Measurements from ENCODE around the gene SLC4A1.

The SLC4A1 gene

DNA sequence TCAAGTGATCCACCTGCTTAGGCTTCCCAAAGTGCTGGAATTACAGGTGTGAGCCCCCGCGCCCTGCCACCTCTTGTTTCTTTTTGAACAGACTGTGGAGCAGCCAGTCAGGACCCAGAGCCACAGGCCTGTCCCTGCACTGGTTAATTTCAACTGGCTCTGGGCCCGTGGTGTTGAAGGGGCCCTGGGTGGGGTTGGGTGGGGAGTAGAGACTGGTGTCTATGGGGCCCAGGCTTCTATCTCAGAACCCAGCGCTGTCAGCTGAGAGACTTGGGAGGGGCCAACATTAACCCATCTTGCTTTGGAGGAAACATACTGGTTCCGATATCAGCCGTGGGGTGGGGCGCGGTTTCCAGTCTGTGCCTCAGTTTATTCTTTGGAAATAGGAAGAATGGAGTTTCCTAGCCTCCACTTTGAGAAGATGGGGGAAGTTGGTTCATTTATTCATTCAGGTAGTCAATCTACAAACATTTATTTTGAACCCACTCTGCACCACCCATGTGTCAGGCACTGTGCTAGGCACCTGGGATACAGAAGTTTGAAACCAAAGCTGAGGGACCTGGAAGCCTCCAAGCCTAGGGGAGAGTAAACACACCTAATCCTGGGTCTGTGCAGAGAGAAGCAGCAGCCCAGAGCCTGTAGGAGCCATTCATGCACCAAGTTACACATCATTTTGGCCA, 15.5 kb upstream of the SLC4A1 start:
- DNase-seq: no peak

DNA sequence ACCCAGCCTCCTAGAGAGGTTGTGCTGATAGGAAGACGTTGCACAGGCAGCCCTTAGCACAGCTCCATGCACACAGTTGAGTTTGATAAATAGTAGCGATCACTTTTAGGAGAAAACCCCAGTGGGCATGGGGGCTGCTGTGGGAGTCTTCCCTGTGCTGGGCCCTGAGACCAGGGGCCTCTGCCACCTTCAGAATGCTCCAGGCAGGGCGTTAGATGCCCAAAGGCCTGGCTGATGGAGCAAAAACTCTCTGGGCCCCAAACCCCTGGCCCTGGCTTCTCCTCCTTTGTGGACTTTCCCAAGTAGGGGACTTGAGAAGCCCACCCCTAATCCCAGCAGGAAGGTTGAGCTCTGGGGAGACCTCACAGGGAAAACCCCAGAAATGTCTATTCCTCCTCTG, 14.3 kb upstream of the SLC4A1 start:
- DNase-seq: no peak

DNA sequence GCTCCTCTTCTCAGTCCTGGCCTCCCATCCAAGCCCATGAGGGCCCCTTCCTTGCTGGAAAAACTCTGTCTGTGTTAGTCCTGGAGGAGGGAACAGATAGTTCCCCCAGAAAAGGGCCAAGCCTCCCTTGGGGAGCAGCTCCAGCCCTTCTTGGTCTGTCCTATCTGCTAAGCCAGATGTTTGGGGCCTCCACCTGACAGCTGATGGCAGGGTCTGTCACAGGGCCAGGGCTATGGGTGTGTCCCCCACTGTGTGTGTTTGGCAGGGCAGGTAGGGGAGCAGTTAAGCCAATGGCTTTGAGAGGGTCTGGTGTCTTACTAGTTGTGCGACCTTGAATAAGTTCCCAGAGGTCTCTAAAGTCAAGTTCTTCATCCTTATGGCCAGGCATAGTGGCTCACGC, 13.6 kb upstream of the SLC4A1 start:
- DNase-seq: no peak

DNA sequence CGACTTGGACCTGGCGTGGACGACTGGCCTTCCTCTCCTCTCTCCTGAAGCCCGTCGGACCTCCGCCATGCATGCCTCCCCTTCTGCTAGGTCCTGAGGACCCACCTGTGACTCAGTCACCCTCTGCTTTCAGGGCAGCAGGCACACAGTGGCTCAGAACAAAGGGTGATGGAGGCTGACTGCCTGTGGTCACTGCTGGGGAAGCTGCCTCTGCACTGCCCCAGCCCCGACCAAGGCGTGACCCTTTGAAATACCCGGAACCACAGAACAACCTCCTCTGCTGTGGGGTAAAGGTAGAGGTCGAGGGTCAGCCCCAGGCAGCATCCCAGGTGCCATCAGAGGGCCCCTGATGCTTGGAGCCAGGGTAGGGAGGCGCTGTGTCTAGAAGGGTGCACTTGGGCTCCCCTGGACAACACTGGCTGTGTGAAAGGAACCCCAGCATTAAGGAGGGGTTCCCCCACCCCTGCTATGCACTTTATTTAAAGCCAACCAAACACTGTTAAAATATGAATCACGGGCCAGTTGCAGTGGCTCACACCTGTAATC, 12.5 kb upstream of the SLC4A1 start:
- DNase-seq: no peak

DNA sequence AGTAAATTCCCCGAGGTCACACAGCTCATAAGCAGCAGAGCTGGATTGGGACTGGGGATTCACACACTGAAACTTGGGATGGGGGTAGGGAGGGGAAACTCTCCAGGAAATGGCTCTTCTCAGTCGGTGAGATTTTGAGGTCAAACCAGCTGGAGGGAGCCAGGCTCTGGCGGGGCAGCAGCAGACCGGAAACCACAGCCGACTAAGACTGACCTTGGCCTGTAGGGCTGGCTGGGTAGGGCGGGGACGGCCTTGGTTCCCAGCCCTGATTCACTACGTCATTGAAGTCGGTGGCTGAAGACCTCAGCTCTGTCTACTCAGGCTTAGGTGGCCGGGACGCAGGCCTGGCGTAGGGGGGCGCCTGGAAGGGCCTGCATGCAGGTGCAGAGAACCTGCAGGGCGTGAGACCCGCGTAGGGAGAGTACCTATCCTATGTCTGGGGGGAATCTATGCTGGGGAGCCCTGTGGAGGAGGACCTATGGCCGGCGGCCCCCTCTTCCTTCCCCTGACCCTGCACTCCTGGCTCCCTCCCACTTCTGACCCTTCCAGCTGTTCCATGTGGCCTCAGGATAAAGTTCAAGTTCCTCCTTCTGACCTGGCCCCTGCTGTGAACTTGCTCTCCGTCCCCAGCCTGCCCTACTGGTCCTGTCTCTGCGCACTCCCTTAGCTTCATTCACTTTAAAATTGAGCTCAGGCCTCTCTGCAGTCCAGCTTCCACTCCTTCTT, 11.9 kb upstream of the SLC4A1 start:
- DNase-seq: peak; percentile 63

DNA sequence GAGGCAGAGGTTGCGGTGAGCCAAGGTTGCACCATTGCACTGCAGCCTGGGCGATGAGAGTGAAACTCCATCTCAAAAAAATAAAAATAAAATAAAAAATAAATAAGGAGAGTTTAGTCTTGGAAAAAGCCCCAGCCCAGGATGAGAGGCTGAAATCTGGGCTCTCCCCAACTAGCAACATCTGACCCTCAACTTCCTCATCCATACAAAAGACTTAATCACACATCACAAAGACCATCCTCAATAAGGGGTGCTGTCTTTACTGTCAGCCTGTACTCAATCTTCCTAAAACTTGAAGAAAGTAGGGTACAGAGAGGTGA, 11.4 kb upstream of the SLC4A1 start:
- no peak for DNase-seq

DNA sequence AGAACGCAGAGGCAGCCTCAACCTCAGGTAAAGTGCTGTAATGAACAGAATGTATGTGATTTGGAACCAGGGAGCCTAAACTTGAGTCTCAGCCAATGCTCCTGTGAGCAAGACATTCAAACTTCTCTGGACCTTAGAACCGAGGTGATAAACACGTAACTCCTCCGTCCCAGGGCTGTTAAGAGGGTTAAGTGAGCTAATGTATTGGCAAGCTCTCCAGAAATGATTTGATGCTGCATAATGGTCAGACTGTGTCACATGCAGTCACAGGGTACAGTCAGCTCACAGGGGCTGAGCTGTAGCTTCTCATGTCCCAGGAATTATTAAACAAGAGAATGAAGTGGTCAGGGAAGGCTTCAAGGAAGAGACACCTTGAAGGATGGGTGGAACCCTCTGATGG, 10.0 kb upstream of the SLC4A1 start:
- DNase-seq: peak; percentile 4

DNA sequence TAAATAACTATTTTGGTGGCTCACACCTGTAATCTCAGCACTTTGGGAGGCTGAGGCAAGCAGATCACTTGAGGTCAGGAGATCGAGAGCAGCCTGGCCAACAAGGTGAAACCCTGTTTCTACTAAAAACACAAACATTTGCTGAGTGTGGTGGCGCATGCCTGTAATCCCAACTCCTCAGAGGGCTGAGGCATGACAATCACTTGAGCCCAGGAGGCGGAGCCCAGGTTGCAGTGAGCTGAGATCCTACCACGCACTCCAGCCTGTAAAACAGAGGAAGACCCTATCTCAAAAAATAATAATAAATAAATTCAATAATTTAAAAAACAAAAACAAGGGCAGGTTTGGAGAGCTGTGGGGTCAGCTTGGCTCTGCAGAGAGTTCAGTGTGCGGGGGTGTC, 5.7 kb upstream of the SLC4A1 start:
- no peak for DNase-seq

DNA sequence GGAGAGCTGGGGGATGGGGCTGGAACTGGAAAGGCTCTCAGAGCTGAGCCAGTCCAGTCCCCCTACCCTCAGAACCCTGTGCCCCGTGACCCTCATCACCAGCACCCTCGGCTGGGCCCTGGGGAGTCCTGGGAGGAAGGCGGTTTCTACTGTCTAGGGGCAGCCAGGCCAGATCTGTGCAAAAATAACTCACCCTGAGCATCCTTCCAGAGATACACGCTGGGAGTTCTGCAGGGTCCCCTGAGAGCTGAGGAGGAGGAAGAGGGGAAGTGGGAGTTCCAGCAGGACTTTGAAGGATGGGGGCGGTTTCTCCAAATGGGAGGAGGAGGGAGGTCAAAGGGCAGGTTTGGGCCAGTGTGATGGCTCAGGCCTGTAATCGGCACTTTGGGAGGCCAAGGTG, 5.0 kb upstream of the SLC4A1 start:
- DNase-seq: no peak

DNA sequence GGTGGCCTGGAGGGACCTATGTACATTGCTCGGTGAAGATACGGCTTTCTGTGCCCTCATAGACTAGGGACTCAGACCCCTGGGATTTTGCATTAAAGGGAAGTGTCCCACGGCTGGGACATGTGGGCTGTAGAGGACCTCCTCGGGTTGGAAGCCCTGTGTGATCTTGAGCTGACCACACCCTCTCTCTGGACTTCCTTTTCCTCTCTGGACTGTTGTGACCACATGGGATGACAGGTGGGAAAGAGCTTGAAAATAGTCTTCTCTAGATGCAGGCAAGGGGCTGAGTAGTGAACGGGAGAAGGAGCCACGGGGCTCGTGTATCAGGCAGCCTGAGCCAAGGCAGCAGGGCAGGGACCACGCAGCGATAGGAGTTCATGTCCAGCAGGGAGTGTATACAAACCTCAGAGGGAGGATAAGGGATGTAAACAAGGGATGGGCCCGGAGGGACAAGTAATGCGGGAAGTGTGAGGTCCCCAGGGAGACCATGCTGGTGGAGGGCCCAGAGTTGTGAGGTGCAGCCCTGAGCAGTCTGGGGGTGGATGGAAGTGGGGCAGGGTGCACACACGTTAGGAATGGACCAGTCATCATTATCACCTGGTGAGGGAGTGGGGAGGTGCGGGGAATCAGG, 4.5 kb upstream of the SLC4A1 start:
- DNase-seq: no peak

DNA sequence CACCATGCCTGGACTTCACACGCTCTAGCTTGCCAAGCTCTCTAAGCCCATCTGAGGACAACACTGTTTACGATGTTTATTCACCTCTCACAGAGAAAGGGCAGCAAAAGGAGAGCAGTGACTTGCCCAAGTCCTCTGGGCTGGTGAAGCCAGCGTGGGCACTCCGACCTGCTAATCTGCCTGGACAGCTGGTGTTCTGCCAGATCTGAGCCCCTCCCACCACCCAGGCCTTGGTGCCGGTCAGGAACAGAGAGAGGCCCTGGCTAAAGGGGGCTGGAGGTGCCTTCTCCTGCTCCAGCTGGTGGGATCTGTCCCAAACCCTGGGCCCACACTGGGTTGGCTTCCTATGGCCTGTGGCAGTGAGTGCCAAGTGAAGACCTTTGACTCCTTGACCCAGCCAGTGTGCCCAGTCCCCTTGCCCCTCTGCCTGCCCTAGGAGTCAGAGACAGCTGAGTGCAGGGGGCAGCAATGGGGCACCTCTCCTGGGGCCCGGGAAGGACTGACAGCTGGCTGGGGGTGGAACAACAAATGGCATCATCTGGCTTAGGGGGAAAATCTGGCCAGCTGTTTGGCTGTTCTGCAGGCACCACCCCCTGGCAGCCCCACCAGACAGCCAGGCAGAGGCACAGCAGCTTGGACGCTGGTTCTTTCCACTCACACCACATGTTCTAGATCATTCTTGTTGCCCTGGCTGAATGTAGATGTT, 1.8 kb upstream of the SLC4A1 start:
- DNase-seq: no peak

DNA sequence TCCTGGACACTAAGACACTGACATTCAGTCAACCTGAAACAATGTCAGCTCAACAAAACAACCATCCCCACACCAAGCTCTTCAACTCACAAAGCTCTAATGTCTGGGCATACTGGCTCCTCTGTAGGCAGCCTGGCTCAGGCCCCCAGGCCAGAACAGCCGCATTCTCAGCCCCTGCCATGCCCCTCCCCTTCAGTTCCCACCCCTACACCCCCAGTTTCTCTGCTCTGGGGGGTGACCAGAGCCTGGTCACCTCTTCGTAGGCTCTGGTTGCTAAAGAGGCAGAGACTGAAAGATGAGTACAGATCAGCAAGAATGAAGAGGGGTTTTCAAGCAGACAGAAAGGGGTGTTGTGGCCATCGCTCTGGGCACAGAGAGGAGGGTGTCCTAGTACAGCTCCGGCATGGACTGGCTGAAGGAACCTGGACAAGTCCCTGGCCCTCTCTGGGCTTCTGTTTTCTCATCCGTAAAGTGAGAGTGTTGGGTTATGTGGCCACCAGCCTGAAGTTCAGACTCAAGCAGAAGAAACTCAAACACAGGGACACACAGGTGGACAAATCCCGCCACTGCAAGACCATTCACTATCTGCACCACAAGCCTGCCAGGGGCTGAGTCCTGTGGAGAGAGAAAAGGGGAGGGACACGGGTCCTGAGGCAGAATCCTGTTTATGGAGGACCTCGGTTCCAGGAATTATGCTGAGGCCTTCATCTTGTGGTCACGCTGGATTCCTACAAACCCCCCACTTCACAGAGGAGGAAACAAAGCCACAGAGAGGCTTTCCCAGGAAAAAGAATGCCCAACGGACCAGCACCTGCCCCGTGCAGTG, 987 bp upstream of the SLC4A1 start:
- DNase-seq: no peak

DNA sequence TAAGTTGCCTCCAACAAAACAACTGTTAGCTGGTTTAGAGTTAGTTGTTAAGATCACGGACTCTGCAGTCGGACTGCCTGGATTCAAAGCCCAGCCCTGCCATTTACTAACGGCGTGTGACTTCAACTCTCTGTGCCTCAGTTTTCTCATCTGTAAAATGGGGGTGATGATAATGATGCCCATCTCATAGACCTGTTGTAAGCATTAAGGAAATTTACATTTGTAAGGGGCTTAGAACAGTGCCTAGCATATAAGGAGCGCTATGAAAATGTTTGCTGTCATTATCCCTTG, 825 bp downstream of the SLC4A1 start:
- no peak for DNase-seq

DNA sequence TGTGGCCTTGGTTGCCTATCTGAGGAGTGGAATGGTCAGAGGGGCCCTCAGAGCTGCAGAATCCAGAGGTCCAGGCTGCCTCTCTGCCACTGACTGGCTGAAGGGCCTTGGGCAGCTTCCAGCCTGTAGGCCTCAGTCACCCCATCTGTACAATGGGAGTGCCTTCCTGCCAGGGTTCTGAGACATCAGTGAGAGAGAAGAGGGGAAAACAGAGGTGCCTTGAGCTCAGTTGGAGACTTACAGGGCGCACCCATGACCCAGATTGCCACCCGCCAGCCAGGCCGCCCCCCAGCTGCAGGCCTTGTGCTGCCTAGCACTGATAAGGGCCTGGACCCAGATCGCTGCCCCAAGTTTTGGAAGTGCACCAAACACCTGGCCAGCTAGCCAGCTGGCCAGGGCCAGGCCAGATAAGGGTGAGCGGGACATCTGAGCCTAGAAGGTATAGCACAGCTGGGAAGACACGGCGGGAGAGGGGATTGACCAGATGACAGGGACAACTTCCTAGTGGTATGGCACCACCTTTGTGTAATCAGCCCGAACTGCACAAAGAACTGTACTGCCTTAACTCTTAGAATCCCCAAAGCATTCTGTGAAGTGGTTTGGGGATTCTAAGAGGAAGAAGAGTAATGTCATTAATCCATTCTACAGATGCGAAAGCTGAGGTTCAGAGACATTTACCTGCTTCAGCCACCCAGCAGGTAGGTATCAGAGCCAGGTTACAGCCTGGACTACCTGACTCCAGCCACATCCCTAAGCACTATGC, 1.4 kb downstream of the SLC4A1 start:
- DNase-seq: no peak

DNA sequence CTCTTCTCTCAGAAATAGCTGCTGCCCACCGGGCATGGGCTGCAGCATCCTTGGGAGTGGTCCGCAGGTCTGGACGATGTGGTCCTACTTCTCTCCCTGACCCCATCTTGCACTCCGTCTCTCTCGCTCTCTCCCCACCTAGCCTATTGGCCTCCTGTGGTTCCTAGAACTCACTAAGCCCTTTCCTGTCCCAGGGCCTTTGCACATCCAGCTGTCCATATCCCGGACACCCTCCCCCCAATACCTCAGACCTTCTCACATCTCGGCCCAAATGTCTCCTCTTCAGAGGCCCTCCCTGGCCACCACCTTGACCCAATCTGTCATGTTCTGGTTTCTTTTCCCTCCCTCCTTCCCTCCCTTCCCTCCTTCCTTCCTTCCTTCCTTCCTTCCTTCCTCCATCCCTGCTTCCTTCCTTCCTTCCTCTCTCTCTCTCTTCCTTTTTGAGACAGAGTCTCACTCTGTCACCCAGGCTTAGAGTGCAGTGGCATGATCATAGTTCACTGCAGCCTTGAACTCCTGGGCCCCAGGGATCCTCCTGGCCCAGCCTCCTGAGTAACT, 4.5 kb downstream of the SLC4A1 start:
- DNase-seq: no peak

DNA sequence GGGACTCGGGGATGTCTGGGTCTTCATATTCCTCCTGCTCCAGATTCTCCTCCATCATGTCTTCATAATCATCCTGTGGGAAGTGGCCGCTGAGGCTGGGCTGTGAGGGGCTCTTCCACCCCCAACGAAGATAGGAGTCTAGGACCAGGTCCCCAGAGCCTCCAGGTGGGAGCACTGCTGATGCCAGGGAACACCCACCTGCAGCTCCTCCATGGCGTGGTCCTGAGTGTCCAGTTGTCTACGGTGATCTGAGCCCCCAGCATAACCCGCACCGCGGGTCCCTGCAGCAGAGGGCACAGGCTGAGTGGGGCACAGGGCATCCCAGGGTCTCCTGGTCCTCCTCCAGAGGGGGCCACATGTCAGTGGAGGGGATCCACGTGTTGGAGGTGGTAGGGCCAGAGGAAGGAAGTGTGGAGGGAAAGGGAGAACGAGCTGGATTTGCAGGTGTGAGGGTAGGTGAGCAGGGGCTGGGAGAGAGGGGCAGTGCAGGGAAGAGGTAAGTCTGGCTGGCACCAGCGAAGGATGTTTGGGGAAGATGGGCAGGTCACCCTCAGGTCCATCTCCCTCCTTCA, 5.2 kb downstream of the SLC4A1 start:
- no peak for DNase-seq

DNA sequence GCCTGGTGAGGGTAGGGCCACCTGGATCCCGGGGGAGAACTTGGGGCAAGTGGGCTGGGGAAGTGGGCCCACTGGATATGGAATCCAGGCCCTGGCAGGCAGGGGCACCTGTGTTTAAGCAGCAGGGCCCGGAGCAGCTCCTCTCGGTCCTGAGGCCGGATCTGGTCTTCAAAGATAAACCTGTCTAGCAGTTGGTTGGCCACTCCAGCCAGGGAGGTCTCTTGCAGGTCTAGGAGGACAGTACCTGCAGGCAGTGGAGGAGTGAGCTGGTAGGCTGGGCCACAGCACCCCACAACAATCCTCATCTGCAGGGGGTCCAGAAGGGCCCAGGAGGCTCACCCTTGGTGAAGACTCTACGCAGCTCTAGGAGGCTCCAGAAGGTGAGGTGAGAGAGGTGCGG, 7.6 kb downstream of the SLC4A1 start:
- DNase-seq: no peak

DNA sequence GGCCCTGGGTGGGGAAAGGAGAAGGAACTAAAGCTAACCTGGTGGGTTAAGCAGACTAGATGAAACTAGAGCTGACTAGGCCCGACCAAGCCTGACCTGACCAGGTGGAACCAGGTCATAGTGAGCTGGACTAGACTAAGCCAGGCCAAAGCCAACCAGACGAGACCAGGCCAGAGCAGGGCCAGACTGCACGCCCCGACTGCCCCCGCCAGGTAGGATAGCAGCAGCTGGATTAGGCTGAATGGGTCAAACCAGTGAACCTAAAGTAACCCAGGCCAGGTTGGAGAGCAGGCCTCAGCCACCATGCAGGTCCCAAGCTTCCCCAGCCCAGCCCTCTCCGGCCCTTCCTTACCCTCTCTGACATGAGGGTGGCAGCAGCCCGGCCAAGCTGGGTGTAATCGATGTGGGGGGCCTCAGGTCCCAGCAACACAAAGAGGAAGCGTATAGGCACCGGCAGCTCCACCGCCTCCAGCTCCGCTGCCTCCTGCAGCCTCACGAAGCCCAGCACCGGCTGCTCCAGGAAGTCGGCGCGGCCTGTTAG, 9.1 kb downstream of the SLC4A1 start:
- DNase-seq: no peak

DNA sequence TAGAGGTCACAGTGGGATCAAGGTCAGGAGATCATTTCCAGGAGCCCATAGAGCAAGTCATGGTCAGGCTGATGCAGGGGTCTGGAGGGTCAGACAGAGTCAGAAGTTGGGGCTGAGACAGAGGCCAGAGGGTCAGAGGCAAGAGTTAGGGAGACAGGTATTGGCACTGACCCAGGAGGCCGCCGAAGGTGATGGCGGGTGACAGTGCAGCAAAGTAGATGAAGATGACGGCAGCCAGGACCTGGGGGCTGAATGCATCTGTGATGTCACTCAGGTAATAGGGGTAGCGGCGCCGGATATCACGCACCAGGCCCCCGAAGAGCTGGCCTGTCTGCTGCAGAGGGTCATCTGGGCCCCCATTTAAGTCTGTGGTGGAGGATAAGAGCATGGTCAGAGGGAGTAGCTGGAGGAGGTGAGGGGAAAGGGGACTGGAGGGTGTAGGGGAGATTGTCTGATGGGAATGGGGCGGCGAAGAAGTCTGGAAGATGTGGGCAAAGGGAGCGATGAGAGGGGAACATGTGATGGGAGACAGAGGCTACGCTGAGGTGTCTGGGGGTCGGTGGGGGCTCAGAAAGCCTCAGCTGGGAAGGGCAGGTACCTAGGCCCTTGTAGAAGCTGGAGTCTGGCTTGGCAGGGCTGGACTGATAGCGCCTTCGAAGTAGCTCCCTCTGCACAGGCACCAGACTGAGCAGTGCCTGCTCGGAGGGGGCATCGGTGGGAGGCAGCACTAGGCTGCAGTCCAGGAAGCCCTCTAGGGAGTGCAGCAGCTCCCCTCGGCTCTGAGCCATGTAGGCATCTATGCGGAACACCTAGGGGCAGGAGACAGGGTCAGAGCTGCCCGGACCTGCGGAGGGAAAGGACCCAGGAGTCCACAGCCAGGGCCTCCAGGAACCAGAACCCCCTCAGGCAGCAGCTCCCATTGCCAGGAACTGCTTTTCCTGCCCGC, 9.8 kb downstream of the SLC4A1 start:
- DNase-seq: no peak

DNA sequence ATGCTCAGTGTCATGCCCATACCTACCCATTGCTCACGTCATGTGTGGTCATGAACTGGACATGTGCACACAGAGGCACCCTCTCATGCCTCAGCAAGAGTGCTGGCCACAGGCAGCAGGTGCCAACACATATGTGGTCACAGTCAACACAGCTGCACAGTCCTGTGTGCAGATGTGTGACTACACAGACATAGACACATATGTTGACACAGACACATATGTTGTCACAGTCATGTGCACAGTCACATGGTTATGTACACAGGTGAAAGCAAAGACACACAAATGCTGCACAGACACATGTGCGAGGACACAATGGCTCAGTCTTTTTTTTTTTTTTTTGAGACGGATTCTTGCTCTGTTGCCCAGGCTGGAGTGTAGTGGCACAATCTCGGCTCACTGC, 11.3 kb downstream of the SLC4A1 start:
- DNase-seq: no peak
